Glomerular endothelial cell (primary cell): ENCODE results near the gene VAPA. TPM values are rescaled to one million over a fixed set of nuclear protein-coding genes. Genes with fewer than 3 reads are reported as not detected.

ENCODE experiments used
- DNase-seq: peaks from one replicate; pipeline ENCODE4 v3.0.0-alpha.2; 2011; ENCODE audit warnings: low read depth, low spot score; ENCODE audit errors: extremely low read depth
- total RNA-seq: library from RNA; depleted of rRNA; stranded (reverse); fragments of >200 nt; gene quantifications from 2 replicates; pipeline ENCODE4 v1.2.3, GENCODE V29; 2015

Gene VAPA
- total RNA-seq, 1 donor from 2014 or later: 181 TPM

GRCh38 chr18:9931146-9931545, 17.3 kb downstream of the VAPA start:
- DNase-seq: no peak

- DNase-seq: no peak
These were observed 17.9 kb downstream of the VAPA start for GRCh38 chr18:9931678-9932077.

GRCh38 chr18:9933865-9934264, 20.0 kb downstream of the VAPA start:
- no peak for DNase-seq

- DNase-seq: no peak
These were observed 20.5 kb downstream of the VAPA start for GRCh38 chr18:9934274-9934673.

GRCh38 chr18:9941103-9941502, 27.3 kb downstream of the VAPA start:
- DNase-seq: no peak

- DNase-seq: no peak
These were observed 27.8 kb downstream of the VAPA start for GRCh38 chr18:9941660-9942059.

GRCh38 chr18:9943311-9943710, 29.5 kb downstream of the VAPA start:
- no peak for DNase-seq

- no peak for DNase-seq
These were observed 31.0 kb downstream of the VAPA start for GRCh38 chr18:9944805-9945204.

- DNase-seq: no peak
These were observed 33.0 kb downstream of the VAPA start for GRCh38 chr18:9946831-9947230.

GRCh38 chr18:9947248-9947647, 33.4 kb downstream of the VAPA start:
- no peak for DNase-seq

- DNase-seq: no peak
These were observed 35.5 kb downstream of the VAPA start for GRCh38 chr18:9949315-9949714.

GRCh38 chr18:9949861-9950260, 36.0 kb downstream of the VAPA start:
- DNase-seq: no peak

- DNase-seq: no peak
These were observed 36.6 kb downstream of the VAPA start for GRCh38 chr18:9950289-9951016.

- DNase-seq: peak; percentile 27
These were observed 37.4 kb downstream of the VAPA start for GRCh38 chr18:9951022-9951859.

GRCh38 chr18:9952633-9953416, 39.0 kb downstream of the VAPA start:
- no peak for DNase-seq

GRCh38 chr18:9958861-9959399, 45.1 kb downstream of the VAPA start:
- DNase-seq: no peak

GRCh38 chr18:9959564-9959963, 45.7 kb downstream of the VAPA start:
- no peak for DNase-seq

- DNase-seq: no peak
These were observed 46.6 kb downstream of the VAPA start for GRCh38 chr18:9960258-9960904.

GRCh38 chr18:9961041-9961440, 47.2 kb downstream of the VAPA start:
- no peak for DNase-seq
